HG02798 (cell line): ENCODE results near the gene NPW.
A peak's percentile ranks its signal among the peaks of the same experiment; 100 is the strongest.
"Not testable (repeated sequence)": the region's sequence is repeated elsewhere in the genome, so short reads cannot be mapped to it uniquely, and the experiment has no call there.

Experiments used
- ATAC-seq: cut with Tn5 transposase; IDR thresholded peaks from one replicate; pipeline ENCODE4 v1.9.1; 2021; ENCODE audit warnings: mild to moderate bottlenecking; ENCODE audit not compliant: unreplicated experiment, poor library complexity

The NPW gene

GRCh38 chr16:2001035-2001434, 18.6 kb upstream of the NPW start:
- ATAC-seq, result no peak

GRCh38 chr16:2001456-2002355, 17.9 kb upstream of the NPW start:
- no peak for ATAC-seq

- no peak for ATAC-seq
These were observed 17.0 kb upstream of the NPW start for GRCh38 chr16:2002406-2003230.

- no peak for ATAC-seq
These were observed 16.3 kb upstream of the NPW start for GRCh38 chr16:2003231-2003826.

- peak; percentile 72 for ATAC-seq
These were observed 15.6 kb upstream of the NPW start for GRCh38 chr16:2003827-2004641.

- ATAC-seq, result no peak
These were observed 14.6 kb upstream of the NPW start for GRCh38 chr16:2004795-2005517.

- ATAC-seq, result no peak
These were observed 13.9 kb upstream of the NPW start for GRCh38 chr16:2005646-2006045.

GRCh38 chr16:2006317-2006716, 13.3 kb upstream of the NPW start:
- no peak for ATAC-seq

GRCh38 chr16:2007081-2007836, 12.3 kb upstream of the NPW start:
- no peak for ATAC-seq

GRCh38 chr16:2008009-2008526, 11.5 kb upstream of the NPW start:
- ATAC-seq, result no peak

GRCh38 chr16:2008631-2009163, 10.9 kb upstream of the NPW start:
- ATAC-seq, result peak; percentile 4

GRCh38 chr16:2009164-2009711, 10.3 kb upstream of the NPW start:
- ATAC-seq, result peak; percentile 42

- ATAC-seq, result peak; percentile 89
These were observed 9.6 kb upstream of the NPW start, which contains the start of gene ZNF598 for GRCh38 chr16:2009791-2010510. Gene ZNF598 (minus strand): TSS chr16:2009821.

GRCh38 chr16:2011726-2012125, 7.9 kb upstream of the NPW start:
- ATAC-seq, result not testable (repeated sequence)

GRCh38 chr16:2013527-2013926, 6.1 kb upstream of the NPW start:
- ATAC-seq, result no peak

GRCh38 chr16:2015117-2015946, 4.3 kb upstream of the NPW start:
- ATAC-seq, result no peak

- ATAC-seq, result no peak
These were observed 3.7 kb upstream of the NPW start for GRCh38 chr16:2015947-2016208.
